NCI-H2107 (cell line): ENCODE measurements around the gene FAM170B.

Source experiments
- DNase-seq: peaks from one replicate; lab custom pipeline; 2025; lab: John Stamatoyannopoulos, UW

FAM170B gene

DNA sequence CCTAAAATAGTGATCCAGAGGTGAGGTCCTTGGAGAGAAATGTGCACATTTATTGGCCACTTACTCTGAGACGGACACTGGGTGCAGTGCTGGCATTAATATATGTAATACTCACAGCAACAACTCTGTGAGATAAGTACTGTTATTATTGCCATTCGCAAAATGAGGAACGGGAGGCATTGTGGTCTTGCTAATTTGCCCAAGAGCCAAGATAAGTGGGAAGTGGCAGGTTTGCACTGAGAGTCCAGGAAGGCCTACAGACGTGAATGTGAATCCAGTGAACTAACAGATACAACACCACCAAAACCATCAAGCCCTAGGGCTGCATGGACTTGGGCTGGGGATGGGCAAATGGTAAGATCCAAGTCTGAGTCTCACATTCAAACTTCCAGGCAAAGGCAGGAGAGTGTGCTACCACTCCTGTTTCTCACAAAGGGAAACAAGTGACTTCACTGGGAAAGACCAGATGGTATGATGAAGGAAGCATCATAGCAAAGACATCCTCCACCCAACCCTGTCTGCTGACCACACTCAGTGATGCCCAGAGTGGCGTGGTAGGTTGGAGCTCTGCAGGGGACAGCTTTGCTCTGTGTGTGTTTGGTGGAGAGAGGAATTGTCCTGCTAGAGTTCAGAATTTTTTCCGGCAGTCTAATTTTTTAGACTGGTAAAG is 35.1 kb upstream of the FAM170B start:
- DNase-seq: no peak

GRCh38 chr10:49168171-49168540 is 34.3 kb upstream of the FAM170B start:
- DNase-seq: no peak

DNA sequence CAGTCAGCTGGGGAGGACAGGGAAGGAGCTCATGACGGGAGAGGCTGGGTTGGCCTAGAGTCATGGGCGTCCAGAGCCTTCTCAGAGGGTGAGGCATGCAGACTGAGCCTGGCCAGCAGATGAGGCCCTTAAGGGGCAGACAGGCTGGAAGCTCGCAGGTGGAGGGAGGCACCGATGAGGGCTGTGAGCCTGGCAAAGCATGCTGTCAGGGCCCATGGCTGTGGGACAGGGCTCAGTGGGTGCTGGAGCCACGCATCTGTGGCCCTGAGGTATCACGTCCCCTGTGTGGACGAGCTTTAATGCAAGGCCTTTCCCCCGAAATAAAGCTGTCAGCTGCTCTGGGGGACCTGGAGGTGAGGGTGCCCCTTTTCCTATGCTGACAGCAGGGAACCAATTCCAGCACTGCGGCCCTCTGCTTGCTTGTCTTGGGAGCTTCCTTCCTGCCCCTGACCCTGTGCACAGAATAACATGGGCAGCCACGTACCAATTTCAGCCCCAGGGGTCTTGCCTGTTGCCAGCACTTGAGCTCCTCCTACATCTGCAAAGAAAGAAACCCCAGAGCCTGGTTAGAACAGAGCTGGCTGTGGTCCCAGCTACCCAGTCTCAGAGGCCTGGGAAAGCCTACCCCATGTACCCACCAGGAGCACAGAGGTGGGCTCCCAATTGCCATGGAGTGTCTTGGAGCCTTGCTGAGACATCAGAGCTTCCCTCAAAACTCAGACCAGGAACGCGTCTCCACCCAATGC is 33.8 kb upstream of the FAM170B start:
- DNase-seq: no peak

DNA sequence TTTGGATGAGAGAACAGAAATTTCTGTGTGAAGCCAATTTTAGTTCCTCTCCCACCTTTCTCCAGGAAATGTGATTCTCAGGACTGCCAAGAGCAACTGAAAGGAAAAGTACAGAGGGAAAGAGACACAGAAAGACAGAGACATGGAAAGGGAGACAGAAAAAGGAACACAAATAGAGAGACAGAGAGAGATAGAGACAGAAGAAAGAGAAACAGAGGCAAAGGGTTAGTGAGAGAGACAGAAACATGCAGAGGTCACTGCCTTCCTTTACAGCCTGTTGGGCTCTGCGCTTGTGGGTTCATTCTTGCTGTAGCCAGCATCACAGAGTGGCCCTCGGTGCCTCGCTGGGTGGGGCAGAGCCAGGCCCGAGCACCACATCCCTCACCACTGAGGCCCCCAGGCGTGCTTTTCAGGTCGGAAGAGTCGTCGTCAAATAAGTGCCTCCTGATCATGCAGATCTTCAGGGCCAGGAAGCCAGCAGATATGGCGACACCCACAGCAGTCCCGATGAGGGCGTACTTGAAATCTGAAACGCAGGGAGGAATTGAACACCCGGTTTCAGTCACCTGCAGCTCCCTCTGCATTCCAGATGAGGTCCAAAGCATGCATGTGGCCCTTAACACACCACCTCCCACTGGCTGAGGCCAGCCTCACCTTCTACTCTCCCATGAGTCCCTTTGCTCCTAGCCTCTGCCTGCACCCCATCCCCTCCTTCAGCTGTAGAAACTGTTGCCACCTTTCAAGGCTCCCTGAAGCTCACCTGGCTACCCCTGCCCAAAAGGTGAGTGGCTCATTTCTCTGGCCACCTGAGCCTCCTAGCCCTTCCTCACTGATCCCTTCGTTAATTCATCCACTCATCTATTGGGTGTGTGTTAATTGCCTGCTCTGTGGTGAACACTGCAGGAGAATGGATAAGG is 32.9 kb upstream of the FAM170B start:
- DNase-seq: no peak

DNA sequence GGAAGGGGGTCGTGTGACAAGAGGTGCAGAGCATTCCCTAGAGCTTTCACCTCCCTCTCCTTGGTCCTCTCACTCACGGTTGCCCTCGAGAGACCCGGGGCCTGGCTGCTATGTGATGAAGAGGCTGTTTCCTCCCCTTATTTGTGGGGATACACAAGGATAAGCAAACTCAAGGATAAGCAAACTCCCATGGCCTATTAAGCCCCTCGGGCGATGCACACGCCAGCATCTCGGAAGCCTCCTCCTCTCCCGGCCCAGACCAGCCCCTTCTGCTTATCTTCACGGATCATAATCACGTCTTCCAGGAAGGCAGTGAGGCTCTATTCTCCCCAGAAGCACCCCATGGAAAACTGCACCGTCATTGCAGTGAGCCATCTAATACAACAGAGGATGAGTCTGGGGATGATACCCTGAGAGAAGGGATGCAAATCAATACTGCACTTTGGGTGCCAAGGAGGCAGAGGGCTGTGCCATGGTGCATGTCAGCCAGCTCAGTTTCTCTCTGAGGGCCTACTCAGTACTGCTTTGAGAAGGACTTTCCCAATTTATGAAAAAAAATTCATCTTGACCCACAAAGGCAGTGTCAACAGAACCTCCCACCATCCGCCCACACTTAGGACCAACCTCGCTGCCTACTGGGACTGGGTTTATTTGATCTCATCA is 32.1 kb upstream of the FAM170B start:
- DNase-seq: no peak

- DNase-seq: no peak
These were observed 31.4 kb upstream of the FAM170B start for GRCh38 chr10:49165259-49165658.

DNA sequence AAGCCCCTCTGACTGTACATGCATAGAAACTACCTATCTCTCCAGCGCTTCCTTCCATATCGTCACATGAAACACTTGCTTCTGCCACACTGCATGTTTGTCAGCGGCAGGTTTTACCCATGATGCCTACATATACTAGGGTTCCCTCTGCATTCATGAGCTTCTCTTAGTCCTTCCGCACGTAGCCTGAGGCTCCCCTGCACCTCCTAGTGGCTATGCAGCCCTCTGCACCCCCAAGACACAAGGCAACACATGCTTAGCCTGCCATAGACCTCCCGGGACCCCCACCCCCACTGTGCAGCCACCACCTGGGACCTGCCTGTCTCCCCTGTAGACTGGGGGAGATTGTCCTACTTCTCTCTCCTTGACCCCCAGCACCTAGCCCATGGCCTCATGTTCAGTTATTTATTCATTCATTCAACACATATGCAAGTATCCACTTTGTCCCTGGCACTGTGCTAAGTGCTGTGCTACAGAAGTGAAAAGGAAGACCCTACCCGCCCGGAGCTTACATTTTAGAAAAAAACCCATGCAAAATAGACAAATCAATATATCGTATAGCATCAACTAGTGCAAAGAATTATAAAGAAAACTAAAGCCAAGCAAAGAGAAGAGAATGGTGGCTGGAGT is 30.9 kb upstream of the FAM170B start:
- no peak for DNase-seq

DNA sequence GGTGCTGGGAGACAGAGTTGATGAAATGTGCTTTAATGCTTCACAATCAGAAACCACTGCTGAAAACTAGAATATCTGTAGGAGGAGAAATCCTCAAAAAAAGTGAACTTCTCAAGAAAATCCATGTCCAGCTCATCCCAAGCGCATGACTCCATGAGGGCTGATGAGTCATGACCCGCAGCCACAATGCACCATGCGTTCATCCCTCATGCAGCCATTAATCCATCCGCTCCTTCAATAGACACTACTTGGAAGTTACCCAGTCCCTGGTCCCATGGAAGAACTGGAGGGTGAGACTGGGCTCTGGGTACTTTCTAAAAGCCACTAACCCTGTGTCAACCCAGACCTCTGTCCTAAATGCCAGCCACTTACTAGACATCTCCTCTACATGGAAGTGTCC is 29.9 kb upstream of the FAM170B start:
- DNase-seq: no peak

DNA sequence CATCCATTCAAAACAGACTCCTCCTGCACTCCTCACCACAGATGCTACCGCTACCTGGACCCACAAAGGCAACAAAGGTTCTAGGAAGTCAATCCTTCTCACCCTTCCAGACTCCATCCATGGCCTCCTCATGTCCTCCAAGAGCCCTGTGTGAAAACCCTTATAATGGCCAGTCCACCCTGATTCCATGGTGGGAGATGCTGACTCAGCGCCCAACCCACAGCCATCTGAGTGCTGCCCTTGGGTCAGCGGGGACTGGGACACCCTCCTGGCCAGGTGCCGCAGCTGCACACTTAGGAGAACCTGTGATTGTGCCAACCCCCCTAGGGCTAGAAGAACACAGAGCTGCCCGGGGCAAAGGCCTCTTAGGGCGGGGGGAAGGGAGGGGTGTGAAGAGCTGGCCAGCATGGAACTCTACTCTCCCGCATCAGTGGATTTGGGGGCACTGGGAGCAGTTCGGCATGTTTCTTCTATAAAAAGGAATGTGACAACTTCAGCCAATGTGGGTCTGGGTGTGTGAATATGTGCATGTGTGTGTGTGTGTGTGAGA is 29.0 kb upstream of the FAM170B start:
- no peak for DNase-seq

DNA sequence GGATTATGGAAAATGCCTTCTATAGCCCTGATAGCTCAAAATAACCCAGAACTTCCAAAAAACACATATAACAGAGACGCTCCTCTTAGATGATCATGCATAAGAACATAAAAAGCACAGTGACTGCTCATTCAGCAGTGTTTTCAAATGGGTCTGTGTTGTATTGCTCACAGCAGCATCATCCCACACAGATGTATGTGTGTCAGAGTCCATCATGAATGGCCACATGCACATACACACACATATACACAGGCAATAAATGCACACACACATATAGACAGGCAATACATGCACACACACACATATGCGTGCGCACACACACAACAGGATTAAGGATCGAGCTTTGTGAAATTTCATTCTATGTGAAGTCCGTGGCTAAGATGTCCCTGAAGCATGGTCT is 28.2 kb upstream of the FAM170B start:
- no peak for DNase-seq

GRCh38 chr10:49161411-49161997 is 27.7 kb upstream of the FAM170B start:
- DNase-seq: no peak

GRCh38 chr10:49160814-49161213 is 27.0 kb upstream of the FAM170B start:
- no peak for DNase-seq

- no peak for DNase-seq
These were observed 26.3 kb upstream of the FAM170B start for GRCh38 chr10:49160110-49160509.

DNA sequence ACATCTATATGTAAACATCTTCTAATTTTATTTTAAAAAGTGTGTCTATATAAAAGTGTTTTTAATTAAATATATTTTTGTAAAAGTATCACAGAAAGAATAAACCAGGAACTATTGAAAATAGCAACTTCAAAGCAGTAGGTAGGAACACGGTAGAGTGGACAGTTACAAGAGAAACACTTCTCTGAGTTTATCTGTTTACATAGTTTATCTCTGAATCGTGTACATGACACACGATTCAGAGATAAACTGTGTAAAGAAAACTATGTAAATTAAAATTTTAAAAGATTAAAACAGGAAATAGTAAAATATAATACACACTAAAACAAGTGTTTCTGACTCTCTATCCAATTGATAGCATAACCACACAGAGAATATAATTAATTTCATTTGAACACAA is 25.1 kb upstream of the FAM170B start:
- DNase-seq: no peak

- DNase-seq: no peak
These were observed 24.6 kb upstream of the FAM170B start for GRCh38 chr10:49158404-49158803.

DNA sequence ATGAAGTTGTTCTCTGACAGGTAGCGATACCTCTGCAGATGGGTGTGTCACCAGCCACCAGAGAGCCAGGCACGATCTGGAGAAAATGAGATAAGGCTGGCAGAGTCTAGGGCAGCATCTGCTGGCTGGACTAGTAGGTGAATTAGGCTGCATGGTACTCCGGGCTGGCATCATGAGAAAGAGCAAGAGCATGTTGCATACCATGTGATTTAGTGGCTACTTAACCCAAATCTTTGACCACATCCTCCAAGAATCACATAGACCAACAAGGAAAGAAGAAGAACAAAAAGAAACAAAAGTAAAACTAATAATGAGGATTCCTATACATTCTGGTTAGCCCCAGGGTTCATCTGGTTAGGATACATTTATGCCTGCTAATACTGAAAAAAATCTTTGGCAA is 23.4 kb upstream of the FAM170B start:
- no peak for DNase-seq

DNA sequence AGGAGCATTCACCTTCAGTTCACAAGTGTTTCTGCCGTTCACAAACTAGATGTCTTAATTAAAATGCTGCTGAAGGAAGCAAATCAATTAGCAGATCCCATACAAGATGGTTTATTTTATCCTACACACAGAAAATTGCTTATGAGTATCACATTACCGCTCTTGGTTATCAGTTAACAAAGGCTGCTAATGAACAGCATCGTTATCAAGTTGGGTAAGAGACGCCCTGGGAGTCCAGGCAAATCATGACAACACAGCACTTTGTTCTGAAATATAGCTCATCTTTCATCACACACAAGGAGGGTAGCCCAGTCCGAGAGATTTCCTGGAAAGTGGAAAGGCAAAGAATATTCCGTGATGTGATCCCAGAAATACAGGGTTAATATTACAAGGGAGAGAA is 20.8 kb upstream of the FAM170B start:
- no peak for DNase-seq

DNA sequence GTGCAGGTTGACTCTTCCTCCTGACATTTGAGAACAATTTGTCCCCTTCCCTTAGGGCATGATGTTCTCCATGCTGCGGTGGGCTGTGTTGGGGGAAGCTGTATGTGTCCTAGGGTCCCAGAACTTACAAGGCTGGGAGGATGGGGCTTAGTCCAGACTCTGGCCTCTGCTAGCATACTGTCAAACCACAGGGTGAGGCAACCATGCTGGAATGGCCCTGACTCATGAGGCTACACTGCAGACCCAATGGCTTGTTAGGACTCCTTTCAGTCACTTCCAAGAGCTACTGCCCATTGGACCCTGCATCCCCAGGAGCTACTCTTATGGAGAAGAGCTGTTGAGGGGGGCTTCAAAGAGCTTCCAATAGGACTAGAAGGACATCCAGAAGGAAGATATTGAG is 20.1 kb upstream of the FAM170B start:
- no peak for DNase-seq

- DNase-seq: no peak
These were observed 19.3 kb upstream of the FAM170B start for GRCh38 chr10:49153115-49153514.

- no peak for DNase-seq
These were observed 18.8 kb upstream of the FAM170B start for GRCh38 chr10:49152663-49153062.

- no peak for DNase-seq
These were observed 18.2 kb upstream of the FAM170B start for GRCh38 chr10:49152037-49152436.
